ENCODE measurements around the gene COBLL1.

DNA sequence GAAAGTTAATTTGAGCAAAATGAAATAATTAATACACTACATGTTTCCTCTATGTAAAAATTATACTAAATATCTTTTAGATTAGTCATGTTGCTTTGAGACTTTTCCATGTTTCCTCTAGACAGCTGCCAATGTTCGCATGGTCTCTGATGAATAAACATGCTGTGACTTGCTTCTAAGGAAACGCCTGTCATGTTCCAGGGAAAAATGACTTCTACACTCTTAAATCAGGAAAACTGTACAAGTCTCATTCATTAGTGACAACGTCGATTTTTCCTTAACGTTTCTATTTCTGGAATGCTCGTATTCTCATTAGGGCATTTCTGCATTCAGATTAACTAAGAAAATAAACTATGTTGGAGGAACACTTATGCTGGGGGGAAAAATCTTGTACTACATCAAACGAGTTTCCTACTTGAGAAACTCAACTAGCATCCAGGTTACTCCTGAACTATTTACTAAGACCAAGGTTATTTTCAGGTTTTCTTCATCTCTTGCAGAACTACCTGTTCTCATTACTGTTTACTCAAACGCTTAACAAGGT is 1.6 kb downstream of the COBLL1 start:
- TF ChIP-seq, protein P1, sequence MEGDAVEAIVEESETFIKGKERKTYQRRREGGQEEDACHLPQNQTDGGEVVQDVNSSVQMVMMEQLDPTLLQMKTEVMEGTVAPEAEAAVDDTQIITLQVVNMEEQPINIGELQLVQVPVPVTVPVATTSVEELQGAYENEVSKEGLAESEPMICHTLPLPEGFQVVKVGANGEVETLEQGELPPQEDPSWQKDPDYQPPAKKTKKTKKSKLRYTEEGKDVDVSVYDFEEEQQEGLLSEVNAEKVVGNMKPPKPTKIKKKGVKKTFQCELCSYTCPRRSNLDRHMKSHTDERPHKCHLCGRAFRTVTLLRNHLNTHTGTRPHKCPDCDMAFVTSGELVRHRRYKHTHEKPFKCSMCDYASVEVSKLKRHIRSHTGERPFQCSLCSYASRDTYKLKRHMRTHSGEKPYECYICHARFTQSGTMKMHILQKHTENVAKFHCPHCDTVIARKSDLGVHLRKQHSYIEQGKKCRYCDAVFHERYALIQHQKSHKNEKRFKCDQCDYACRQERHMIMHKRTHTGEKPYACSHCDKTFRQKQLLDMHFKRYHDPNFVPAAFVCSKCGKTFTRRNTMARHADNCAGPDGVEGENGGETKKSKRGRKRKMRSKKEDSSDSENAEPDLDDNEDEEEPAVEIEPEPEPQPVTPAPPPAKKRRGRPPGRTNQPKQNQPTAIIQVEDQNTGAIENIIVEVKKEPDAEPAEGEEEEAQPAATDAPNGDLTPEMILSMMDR (IDR thresholded peaks at IDR 0.05; ENCODE audit: borderline replicate concordance, extremely low read depth, low read length, poor library complexity, severe bottlenecking), result no peak
- TF ChIP-seq EZH2 (IDR thresholded peaks at IDR 0.05; ENCODE audit: borderline replicate concordance, low read depth, low read length, severe bottlenecking), result no peak

Data from DND-41 (cell line).